Measurements from ENCODE around the gene NXF2B.
"Not testable (repeated sequence)": the region's sequence is repeated elsewhere in the genome, so short reads cannot be mapped to it uniquely, and the experiment has no call there.

Gene NXF2B, protein sequence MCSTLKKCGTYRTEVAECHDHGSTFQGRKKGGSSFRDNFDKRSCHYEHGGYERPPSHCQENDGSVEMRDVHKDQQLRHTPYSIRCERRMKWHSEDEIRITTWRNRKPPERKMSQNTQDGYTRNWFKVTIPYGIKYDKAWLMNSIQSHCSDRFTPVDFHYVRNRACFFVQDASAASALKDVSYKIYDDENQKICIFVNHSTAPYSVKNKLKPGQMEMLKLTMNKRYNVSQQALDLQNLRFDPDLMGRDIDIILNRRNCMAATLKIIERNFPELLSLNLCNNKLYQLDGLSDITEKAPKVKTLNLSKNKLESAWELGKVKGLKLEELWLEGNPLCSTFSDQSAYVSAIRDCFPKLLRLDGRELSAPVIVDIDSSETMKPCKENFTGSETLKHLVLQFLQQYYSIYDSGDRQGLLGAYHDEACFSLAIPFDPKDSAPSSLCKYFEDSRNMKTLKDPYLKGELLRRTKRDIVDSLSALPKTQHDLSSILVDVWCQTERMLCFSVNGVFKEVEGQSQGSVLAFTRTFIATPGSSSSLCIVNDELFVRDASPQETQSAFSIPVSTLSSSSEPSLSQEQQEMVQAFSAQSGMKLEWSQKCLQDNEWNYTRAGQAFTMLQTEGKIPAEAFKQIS

DNA sequence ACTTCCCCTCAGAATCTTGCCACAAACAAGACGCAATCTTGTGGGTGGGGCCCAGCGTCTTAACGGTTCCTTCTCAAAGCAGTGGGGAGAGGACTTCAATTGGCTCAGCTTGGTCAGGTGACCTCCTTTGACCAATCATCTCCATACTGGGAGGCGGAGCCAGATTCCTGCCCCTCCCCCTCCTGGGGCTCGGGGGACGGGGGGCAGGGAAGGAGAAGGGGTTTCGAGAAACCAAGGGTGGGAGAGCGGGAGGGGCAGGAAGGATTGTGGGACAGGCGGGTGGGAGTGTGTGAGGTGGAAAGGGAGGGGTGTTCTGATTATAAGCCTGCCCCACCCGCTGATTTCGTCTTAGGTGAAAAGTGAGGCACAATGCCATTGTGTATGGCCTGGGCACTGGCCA, at the start of gene NXF2B:
Gene NXF2B (minus strand): TSS at position 101 of the 400 bp plus-strand sequence. CDS start 59,972 bp downstream, outside the sequence.
- DNase-seq (ENCODE audit: low read depth in 2 of 2): not testable (repeated sequence)

DNA sequence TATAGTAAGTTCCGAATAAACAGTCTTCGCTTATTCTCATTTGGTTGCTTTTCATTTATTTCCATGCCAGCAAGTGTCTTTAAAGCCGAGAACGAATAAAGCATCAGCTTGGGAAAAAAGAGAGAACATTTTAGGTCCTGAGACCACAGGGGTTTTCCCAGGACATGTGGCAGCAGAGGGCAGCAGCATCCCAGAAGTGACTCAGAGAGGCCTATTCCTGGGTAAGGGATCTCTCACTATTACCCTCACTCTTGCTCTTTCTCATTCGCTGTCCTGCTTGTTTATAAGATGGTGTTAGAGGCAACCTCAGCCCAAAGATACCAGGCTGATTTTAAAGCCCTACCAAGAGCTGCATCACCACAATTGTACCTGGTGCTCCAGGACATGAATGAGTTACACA, 39.0 kb upstream of the NXF2B start:
- DNase-seq (ENCODE audit: low read depth in 2 of 2): not testable (repeated sequence)

DNA sequence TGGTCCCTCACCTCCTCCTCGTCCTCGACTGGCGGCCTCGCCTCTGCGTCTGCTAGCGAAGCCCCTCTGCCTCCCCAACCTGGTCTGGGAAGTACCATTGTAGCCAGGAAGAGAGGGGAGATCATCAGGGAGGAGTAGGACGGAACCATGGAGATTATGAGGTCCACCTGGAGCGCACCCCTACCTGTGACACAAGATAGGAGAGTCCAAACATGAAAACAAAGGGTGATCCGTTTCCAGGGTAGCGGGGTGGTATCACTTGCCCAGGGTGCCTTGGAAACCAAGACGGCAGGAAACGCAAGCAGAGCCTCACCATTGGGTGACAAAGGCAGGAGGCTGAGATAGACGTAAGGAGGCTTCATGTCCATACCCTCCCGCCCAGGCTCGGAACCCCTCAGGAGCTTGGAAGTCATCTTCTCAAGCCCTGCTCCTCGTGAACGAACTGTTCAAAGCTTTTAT, 32.0 kb upstream of the NXF2B start, which contains the start of gene TCP11X2:
Gene TCP11X2 (minus strand): TSS at position 51 of the 459 bp plus-strand sequence.
- not testable (repeated sequence) for DNase-seq (ENCODE audit: low read depth in 2 of 2)

DNA sequence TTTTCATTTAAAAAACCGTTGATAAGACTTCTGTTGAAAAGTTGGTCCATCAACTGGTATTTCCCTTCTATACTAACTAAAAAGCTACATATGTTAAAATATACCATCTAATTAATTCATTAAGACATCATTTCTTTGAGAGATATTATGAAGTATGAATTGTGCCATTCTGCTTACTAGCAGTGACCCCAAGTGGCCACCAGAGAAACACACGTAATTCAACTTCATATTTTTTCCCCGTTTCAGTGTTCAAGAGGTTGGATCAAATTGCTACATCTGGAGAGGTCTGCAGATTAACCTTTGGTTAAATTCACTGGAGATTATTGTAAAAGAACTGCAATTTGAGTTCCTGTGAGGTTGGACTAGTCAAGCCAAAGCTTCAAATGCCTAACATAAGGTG, 30.4 kb upstream of the NXF2B start:
- not testable (repeated sequence) for DNase-seq (ENCODE audit: low read depth in 2 of 2)

DNA sequence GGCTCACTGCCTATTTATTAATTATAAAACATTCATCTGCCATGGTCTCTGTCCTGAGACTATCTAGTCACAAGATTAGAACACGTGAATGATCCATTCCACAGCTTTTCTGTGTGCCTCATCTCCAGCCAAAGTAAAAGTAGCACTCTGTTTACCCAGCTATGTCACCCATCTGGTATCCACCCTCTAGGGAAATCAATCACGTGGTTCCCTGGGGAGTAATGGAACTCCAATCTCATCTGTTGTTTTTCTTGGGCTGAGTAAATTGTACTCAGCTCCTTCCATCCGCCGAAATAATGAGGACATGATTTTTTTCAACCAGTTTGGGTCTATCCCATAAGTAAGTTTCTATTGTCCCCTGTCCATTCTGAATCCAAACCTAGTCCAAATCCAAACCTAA, 18.8 kb upstream of the NXF2B start:
- DNase-seq (ENCODE audit: low read depth in 2 of 2): not testable (repeated sequence)

DNA sequence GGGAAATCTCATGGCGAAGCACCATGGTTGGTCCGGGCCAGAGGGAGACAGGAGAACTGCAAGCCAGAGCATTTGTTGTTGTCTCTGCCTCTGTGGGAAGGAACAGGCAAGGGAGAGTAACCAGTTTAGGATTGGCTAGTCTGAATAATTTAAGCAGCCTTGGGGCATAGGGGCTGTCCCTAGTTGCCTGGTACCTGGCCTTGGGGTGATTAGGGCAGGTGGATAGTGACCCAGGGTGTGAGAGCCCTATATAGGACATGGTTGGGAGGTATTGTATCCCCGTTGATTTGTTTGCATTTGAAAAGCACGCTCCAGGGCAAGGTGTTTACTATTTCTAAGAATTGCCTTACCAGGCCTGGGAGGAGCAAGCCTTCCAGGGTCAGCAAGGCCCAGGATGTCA, 25.3 kb downstream of the NXF2B start:
- DNase-seq (ENCODE audit: low read depth in 2 of 2): not testable (repeated sequence)

DNA sequence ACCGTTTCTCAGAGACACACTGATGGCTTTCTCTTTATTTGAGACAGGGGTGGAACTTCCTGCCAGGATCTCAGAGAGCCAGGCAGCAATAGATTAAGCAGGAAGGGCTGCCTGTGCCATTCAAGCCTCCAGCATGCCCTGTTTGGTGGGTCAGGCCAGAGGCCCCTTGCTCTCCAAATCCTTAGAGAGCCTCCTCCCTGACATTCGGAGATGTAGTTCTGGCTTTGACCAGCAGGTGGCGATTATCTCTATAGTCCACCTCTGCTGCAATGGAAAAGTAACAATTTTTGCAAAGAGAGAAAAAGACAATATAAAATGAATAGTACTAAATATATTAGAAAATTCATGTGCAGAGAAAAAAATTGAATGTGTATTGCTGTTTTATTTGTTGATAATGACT, 93.9 kb downstream of the NXF2B start:
- peak in 1 of 2 donors; percentile 44 for DNase-seq (ENCODE audit: low read depth in 2 of 2)

DNA sequence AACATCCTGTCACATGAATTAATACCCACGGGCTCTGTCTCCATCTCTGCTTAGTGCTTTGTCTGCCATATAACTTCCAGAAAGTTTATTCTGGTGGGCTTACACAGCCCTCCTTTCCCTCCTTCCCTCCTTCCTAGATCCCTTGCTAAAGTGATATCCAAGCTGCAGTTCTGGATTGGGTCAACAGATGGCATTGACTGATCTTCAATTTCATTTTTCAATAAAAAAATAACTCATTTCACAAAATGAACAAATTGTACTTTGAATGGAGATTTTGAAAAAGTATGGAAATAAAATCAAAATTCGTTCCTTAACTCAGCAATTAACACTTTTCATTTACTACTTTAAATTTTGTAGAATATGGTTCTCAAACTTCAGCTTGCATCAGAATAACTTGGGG, 97.9 kb downstream of the NXF2B start:
- DNase-seq (ENCODE audit: low read depth in 2 of 2): no peak

DNA sequence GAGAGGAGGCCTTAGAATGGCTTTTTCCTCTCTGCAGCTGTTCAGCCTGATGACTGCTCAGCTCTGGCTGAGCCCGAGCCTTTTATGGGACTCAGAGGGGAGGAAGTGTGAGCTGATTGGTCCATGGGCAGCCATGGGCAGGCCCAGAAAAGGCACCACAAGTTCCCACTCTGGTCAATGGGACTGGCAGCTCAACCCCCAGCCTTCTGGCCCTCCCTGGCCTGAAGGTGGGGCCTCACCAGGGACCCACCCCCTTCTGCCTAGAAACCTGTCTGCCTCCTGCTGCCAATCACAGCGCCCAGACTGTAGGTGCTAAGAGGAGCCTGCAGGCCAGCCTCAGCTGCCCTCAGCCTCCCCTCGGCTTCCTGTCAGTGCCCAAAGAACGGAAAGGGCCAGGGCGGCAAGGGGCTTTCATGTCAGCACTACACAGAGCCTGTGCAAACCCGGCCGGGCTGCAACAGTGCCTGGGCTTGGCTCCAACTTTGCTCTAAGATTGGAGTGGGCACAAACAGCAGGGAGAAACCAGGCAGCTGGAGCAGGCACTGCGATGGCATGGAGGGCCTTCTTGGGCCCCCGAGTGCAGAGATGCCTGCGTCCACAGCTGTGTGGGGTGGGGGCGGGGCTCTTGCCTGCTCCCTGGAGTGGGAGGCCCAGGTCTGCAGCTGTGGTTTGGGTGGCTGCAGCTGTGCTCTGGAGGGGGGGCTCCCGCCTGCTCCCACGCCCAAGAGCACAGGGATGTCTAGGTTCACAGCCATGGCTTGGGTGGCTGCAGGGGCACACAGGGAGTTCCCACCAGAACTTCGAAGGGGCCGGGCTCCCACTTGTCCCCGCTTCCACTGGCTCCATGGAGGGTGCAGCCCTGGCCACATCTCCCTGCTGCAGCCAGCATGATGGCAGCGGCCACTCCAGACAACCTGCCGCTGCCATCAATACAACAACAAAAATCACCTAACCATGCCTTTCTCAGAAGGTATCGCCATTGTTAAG, 100.2 kb downstream of the NXF2B start:
- DNase-seq (ENCODE audit: low read depth in 2 of 2): no peak

DNA sequence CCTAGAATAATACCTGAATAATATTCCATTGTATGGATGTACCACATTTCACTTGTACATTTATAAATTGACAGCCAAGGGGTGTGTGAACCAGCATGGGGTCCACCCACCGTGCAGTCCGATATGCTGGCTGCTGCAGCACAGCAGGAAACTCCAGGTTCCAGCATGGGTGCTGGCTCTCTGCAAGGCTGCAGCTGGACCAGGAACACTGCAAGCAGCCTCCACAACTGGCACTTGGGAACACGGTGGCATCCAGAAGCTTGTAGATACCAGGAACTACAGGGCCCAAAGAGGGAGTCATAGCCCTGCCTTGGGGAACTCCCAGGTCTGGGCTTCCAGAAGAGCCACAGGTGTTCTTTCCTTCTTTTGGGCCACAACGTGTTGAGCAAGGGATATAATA, 101.6 kb downstream of the NXF2B start:
- no peak for DNase-seq (ENCODE audit: low read depth in 2 of 2)

Data from stimulated activated CD4-positive, alpha-beta T cell treated with anti-CD3 and anti-CD28 coated beads, Interleukin-1b, Interleukin-23, amount 100 ng/mL, for 1 hour (primary cell).